Adrenal gland (tissue), 5 donors: Measurements from ENCODE around the gene EHBP1.

ENCODE experiments used
- POLR2A ChIP-seq, 2 donors: fragments of 450-650 bp; IDR thresholded peaks; one replicate each; pipeline ENCODE4 v1.6.1; 2017; ENCODE audit warnings: antibody characterized with exemption in 2 of 2, mild to moderate bottlenecking in 2 of 2, moderate library complexity in 1 of 2
- TF ChIP-seq, protein P1 (sequence below), 6 experiments: fragments of 450-650 bp in 4 of 6; fragments of 200-600 bp in 2 of 6; sonication (generic) in 1 of 6; IDR thresholded peaks; 1 replicate in 5 of 6; 2 replicates in 1 of 6; pipeline versions ENCODE4 v1.5.1 to v1.8.0; 2016 to 2021; ENCODE audit warnings: antibody characterized with exemption in 6 of 6, mild to moderate bottlenecking in 2 of 6, moderate library complexity in 1 of 6
- donor health status: DM: no; HTN: no; CAD: no.

DNA sequence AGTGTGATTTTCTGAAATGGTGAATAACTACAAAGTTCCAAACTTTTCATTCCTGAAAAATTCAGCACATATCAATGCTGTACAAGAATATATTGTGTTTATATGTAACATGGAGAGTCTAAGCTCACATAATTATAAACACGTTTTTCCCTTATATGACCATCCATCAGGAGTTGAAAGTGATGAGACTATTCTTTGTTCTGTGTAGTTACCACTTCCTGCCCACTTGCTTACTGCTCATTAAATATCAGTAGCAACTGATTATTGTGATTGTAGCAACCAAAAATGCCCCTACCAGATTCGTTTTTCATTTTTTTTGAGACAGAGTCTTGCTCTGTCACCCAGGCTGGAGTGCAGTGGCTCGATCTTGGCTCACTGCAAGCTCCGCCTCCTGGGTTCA lies 375.9 kb downstream of the EHBP1 start:
- TF ChIP-seq, protein P1, sequence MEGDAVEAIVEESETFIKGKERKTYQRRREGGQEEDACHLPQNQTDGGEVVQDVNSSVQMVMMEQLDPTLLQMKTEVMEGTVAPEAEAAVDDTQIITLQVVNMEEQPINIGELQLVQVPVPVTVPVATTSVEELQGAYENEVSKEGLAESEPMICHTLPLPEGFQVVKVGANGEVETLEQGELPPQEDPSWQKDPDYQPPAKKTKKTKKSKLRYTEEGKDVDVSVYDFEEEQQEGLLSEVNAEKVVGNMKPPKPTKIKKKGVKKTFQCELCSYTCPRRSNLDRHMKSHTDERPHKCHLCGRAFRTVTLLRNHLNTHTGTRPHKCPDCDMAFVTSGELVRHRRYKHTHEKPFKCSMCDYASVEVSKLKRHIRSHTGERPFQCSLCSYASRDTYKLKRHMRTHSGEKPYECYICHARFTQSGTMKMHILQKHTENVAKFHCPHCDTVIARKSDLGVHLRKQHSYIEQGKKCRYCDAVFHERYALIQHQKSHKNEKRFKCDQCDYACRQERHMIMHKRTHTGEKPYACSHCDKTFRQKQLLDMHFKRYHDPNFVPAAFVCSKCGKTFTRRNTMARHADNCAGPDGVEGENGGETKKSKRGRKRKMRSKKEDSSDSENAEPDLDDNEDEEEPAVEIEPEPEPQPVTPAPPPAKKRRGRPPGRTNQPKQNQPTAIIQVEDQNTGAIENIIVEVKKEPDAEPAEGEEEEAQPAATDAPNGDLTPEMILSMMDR (IDR thresholded peaks at IDR 0.05): no peak
- TF ChIP-seq POLR2A (IDR thresholded peaks at IDR 0.05): no peak
